ENCODE measurements around the gene AFAP1L1.

DNA sequence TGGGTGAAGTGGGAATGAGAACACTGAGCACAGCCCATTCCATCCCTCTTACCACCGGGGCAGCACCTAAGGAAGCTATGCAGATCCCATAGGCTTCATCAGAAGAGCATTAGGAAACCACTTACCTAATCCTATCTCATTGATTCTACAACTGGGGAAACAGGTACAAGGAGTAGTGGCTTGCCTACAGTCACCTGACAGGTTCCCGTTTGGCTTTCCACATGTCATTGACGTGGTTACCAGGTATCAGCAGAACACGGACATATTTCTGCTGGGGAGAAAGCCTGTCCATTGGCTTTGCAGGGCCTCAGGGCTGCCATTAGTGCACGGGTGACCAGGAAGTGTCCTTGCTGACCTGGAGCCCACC lies 11.3 kb downstream of the AFAP1L1 start:
- TF ChIP-seq ZNF841 (CRISPR knock-in tag; IDR thresholded peaks at IDR 0.05; ENCODE audit: borderline replicate concordance), result no peak
- TF ChIP-seq, protein P1, sequence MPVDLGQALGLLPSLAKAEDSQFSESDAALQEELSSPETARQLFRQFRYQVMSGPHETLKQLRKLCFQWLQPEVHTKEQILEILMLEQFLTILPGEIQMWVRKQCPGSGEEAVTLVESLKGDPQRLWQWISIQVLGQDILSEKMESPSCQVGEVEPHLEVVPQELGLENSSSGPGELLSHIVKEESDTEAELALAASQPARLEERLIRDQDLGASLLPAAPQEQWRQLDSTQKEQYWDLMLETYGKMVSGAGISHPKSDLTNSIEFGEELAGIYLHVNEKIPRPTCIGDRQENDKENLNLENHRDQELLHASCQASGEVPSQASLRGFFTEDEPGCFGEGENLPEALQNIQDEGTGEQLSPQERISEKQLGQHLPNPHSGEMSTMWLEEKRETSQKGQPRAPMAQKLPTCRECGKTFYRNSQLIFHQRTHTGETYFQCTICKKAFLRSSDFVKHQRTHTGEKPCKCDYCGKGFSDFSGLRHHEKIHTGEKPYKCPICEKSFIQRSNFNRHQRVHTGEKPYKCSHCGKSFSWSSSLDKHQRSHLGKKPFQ (CRISPR knock-in tag; IDR thresholded peaks at IDR 0.05; ENCODE audit: insufficient replicate concordance), result no peak
- TF ChIP-seq SMARCC2 (IDR thresholded peaks at IDR 0.05), result no peak
- TF ChIP-seq TCF7 (IDR thresholded peaks at IDR 0.05; ENCODE audit: low read depth), result no peak
- TF ChIP-seq KAT7 (CRISPR knock-in tag; IDR thresholded peaks at IDR 0.05; ENCODE audit: borderline replicate concordance), result no peak
- TF ChIP-seq ZNF567 (CRISPR knock-in tag; IDR thresholded peaks at IDR 0.05; ENCODE audit: borderline replicate concordance), result no peak
- TF ChIP-seq, protein P2, sequence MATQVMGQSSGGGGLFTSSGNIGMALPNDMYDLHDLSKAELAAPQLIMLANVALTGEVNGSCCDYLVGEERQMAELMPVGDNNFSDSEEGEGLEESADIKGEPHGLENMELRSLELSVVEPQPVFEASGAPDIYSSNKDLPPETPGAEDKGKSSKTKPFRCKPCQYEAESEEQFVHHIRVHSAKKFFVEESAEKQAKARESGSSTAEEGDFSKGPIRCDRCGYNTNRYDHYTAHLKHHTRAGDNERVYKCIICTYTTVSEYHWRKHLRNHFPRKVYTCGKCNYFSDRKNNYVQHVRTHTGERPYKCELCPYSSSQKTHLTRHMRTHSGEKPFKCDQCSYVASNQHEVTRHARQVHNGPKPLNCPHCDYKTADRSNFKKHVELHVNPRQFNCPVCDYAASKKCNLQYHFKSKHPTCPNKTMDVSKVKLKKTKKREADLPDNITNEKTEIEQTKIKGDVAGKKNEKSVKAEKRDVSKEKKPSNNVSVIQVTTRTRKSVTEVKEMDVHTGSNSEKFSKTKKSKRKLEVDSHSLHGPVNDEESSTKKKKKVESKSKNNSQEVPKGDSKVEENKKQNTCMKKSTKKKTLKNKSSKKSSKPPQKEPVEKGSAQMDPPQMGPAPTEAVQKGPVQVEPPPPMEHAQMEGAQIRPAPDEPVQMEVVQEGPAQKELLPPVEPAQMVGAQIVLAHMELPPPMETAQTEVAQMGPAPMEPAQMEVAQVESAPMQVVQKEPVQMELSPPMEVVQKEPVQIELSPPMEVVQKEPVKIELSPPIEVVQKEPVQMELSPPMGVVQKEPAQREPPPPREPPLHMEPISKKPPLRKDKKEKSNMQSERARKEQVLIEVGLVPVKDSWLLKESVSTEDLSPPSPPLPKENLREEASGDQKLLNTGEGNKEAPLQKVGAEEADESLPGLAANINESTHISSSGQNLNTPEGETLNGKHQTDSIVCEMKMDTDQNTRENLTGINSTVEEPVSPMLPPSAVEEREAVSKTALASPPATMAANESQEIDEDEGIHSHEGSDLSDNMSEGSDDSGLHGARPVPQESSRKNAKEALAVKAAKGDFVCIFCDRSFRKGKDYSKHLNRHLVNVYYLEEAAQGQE (IDR thresholded peaks at IDR 0.05; ENCODE audit: borderline replicate concordance in 1 of 2, low read depth in 1 of 2, low read length in 2 of 2), result no peak
- no peak for TF ChIP-seq ZNF3 (CRISPR knock-in tag; IDR thresholded peaks at IDR 0.05)

Data from HepG2 (cell line).